DMS79 treated with DMSO at 0.1 percent for 48 hours (cell line): ENCODE measurements around the gene HPGDS.
A peak's percentile ranks its signal among the peaks of the same experiment; 100 is the strongest.

ENCODE experiments used
- DNase-seq: peaks from one replicate; lab custom pipeline; 2025; lab: John Stamatoyannopoulos, UW

Gene HPGDS

DNA sequence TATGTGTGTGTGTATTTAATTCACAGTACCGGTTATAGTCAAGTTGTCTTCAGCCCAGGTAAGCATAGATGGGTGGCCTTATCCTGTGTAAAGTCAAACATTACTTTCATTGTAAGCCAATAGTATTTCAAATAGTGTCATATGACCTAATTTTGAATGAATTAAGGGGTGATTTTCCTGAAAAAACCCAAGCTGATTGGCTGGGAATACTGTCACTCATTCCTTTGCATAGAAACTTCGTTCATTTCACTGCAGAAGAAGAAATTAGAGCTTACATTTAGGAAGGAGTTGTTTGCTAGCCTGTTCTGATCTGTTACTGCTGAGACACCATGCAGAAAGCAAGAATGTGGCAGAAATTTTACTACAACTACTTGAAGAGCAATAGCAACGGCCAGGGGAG lies 89.6 kb downstream of the HPGDS start:
- peak; percentile 41 for DNase-seq

DNA sequence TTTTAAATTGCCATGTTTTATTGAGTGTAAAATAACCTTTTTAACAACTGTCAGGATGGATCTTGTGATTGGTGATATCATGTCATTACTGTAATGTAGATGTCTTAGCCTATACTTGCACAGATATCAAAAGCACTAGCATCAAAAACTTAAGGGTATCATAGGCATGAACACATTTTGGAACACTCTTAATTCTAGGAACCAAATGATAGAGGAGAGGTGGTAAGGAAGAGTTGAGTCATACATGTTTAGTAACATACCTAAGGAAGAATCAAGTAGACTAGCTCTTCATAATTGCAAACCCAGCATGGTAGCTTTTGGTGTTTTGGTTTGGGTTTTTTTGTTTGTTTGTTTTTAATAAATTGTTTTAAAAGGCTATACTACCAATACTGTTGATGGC lies 91.5 kb downstream of the HPGDS start:
- no peak for DNase-seq
